Adrenal gland (tissue), 12 donors: ENCODE measurements around the gene PCNP. TPM values are rescaled to one million over a fixed set of nuclear protein-coding genes. Genes with fewer than 3 reads are reported as not detected.
A peak's percentile ranks its signal among the peaks of the same experiment; 100 is the strongest.
"Not testable (repeated sequence)": the region's sequence is repeated elsewhere in the genome, so short reads cannot be mapped to it uniquely, and the experiment has no call there.

Experiments
- DNase-seq, 7 donors: peaks; one replicate each; pipeline ENCODE4 v3.0.0-alpha.2; 2019 to 2020
- H3K27ac ChIP-seq, 5 donors: fragments of 200-600 bp; sonication (generic) in 4 of 5; 1 replicate in 3 of 5; 2 replicates in 2 of 5; pipeline versions ENCODE4 v1.5.1 to v1.8.0; 2016 to 2020; ENCODE audit warnings: mild to moderate bottlenecking in 1 of 5
- H3K27me3 ChIP-seq: fragments of 200-600 bp; 2 replicates; pipeline ENCODE4 v1.8.0; 2021
- H3K36me3 ChIP-seq, 2 donors: fragments of 200-600 bp; replicated peaks in 1 of 2; 1 replicate in 1 of 2; 2 replicates in 1 of 2; pipeline versions ENCODE4 v1.5.1 to v1.8.0; 2018 to 2022
- H3K4me1 ChIP-seq, 2 donors: fragments of 200-600 bp; replicated peaks in 1 of 2; 1 replicate in 1 of 2; 2 replicates in 1 of 2; pipeline versions ENCODE4 v1.5.1 to v1.8.0; 2018 to 2021
- H3K4me3 ChIP-seq, 4 donors: fragments of 200-600 bp; sonication (generic) in 3 of 4; one replicate each; pipeline ENCODE4 v1.5.1; 2016 to 2018
- H3K9me3 ChIP-seq, 3 donors: fragments of 200-600 bp; sonication (generic) in 1 of 3; replicated peaks in 1 of 3; 1 replicate in 2 of 3; 2 replicates in 1 of 3; pipeline versions ENCODE4 v1.5.1 to v1.8.0; 2016 to 2021
- CTCF ChIP-seq, 6 experiments: fragments of 450-650 bp in 4 of 6; fragments of 200-600 bp in 2 of 6; sonication (generic) in 1 of 6; IDR thresholded peaks; 1 replicate in 5 of 6; 2 replicates in 1 of 6; pipeline versions ENCODE4 v1.5.1 to v1.8.0; 2016 to 2021; ENCODE audit warnings: antibody characterized with exemption in 6 of 6, mild to moderate bottlenecking in 2 of 6, moderate library complexity in 1 of 6
- POLR2A ChIP-seq, 2 donors: fragments of 450-650 bp; IDR thresholded peaks; one replicate each; pipeline ENCODE4 v1.6.1; 2017; ENCODE audit warnings: antibody characterized with exemption in 2 of 2, mild to moderate bottlenecking in 2 of 2, moderate library complexity in 1 of 2
- WGBS, 4 donors: extraction: QIAGEN DNeasy Blood & Tissue Kit in 2 of 4; methylation state at CpG; one replicate each; pipeline versions ENCODE4 v1.1.5 to v1.1.7; 2013 to 2017; 5-methylcytosine and 5-hydroxymethylcytosine counted together
- intact Hi-C, 2 donors: fragments of 100-400 bp; cut with DNase I; formaldehyde crosslinking; loops; one replicate each; pipeline versions ENCODE4 v1.14.1 to v1.15.0; 2022 to 2023
- polyA plus RNA-seq, 3 donors: library from polyadenylated mRNA; stranded (reverse); fragments of 200-250 nt in 2 of 3; fragments of 350-450 nt in 1 of 3; fragmentation: Illumina TruSeq in 1 of 3; extraction: RNeasy Lipid Tissue Mini Kit (QIAGEN cat#74804) in 1 of 3; gene quantifications; one replicate each; pipeline ENCODE4 v1.2.3, GENCODE V29; 2013 to 2014
- total RNA-seq, 9 donors: library from RNA; depleted of rRNA in 4 of 9; stranded (reverse); fragments of >200 nt in 4 of 9; fragments of 120-200 nt in 1 of 9; fragmentation: NEBNext Ultra II Directional in 1 of 9; extraction: Animal tissue kit (Norgen Biotek cat#: 25700) in 1 of 9; gene quantifications; one replicate each; pipeline versions ENCODE4 v1.1.0 to v1.2.4, GENCODE V29; 2013 to 2023
- donor health status: healthy with polysubstance abuse.
- donor health status: Bipolar disorder and iron deficiency.
- donor health status: DM: yes; HTN: yes; CAD: no.
- donor health status: DM: no; HTN: no; CAD: no.
- donor health status: DM: no; HTN: no; CAD: no.
- donor health status: DM: yes; HTN: yes; CAD: no.

Gene PCNP
- total and polyA plus RNA-seq, 12 donors = 41.0 to 146 (median 81.3) TPM

GRCh38 chr3:101591071-101591470 is 17.1 kb downstream of the PCNP start:
- Histone ChIP-seq H3K27ac (no peak overlapping the region), H3K36me3 (peaks cover 0 to 52% of the 10 kb centered on the region in 2 donors), H3K4me3 (no peak overlapping the region), H3K27me3 (no peaks in the 10 kb centered on the region), H3K9me3 (no peaks in the 10 kb centered on the region), H3K4me1 (peaks cover 0 to 10% of the 10 kb centered on the region in 2 donors)
- DNase-seq = no peak
- TF ChIP-seq POLR2A (IDR thresholded peaks at IDR 0.05) (no peak), CTCF (IDR thresholded peaks at IDR 0.05) (no peak)
- WGBS, 4 donors = 77 to 88% (median 84%) methylated on average over 3 of the region's 3 CpGs
- intact Hi-C loops = no loop called here

GRCh38 chr3:101602731-101603130 is 28.8 kb downstream of the PCNP start:
- H3K9me3 ChIP-seq = no peaks in the 10 kb centered on the region
- H3K4me1 ChIP-seq = no peaks in the 10 kb centered on the region
- no peaks in the 10 kb centered on the region for H3K27me3 ChIP-seq
- peak in 1 of 7 donors; percentile 21 for DNase-seq
- H3K27ac ChIP-seq = no peak overlapping the region
- H3K36me3 ChIP-seq = no peaks in the 10 kb centered on the region
- TF ChIP-seq POLR2A (IDR thresholded peaks at IDR 0.05) (no peak), CTCF (IDR thresholded peaks at IDR 0.05) (no peak)
- WGBS, 4 donors = 85 to 93% (median 91%) methylated on average over 3 of the region's 3 CpGs
- intact Hi-C loops = no loop called here
- H3K4me3 ChIP-seq = no peak overlapping the region

- Histone ChIP-seq H3K27me3 (no peaks in the 10 kb centered on the region), H3K36me3 (no peaks in the 10 kb centered on the region), H3K4me1 (no peaks in the 10 kb centered on the region), H3K4me3 (no peak overlapping the region), H3K9me3 (no peaks in the 10 kb centered on the region), H3K27ac (no peak overlapping the region)
- peak in 1 of 7 donors; percentile 18 for DNase-seq
- intact Hi-C loops = no loop called here
- 93 to 96% (median 94%) methylated on average over 1 of the region's 1 CpG for WGBS, 4 donors
- TF ChIP-seq CTCF (IDR thresholded peaks at IDR 0.05) (no peak), POLR2A (IDR thresholded peaks at IDR 0.05) (no peak)
Observed at GRCh38 chr3:101603184-101603583, 29.2 kb downstream of the PCNP start.

- H3K36me3 ChIP-seq, H3K4me3 ChIP-seq, H3K9me3 ChIP-seq, H3K27me3 ChIP-seq, intact Hi-C loops, H3K27ac ChIP-seq, H3K4me1 ChIP-seq: not testable (repeated sequence)
- DNase-seq = peak in 1 of 7 donors; percentile 17
- 75 to 81% (median 78%) methylated on average over 10 of the region's 10 CpGs for WGBS, 4 donors
Observed at GRCh38 chr3:101605398-101605797, 31.4 kb downstream of the PCNP start.

- intact Hi-C loops = no loop called here
- TF ChIP-seq CTCF (IDR thresholded peaks at IDR 0.05) (no peak), POLR2A (IDR thresholded peaks at IDR 0.05) (no peak)
- no peaks in the 10 kb centered on the region for H3K36me3 ChIP-seq
- H3K27me3 ChIP-seq = no peaks in the 10 kb centered on the region
- H3K4me1 ChIP-seq = no peaks in the 10 kb centered on the region
- H3K27ac ChIP-seq = no peak overlapping the region
- H3K4me3 ChIP-seq = no peak overlapping the region
- no peak for DNase-seq
- H3K9me3 ChIP-seq = no peaks in the 10 kb centered on the region
- 91 to 100% (median 94%) methylated on average over 2 of the region's 2 CpGs for WGBS, 4 donors
Observed at GRCh38 chr3:101611023-101611422, 37.0 kb downstream of the PCNP start.

GRCh38 chr3:101613014-101613413 is 39.0 kb downstream of the PCNP start:
- H3K9me3 ChIP-seq, intact Hi-C loops, H3K4me3 ChIP-seq, H3K36me3 ChIP-seq, H3K4me1 ChIP-seq, H3K27ac ChIP-seq, H3K27me3 ChIP-seq: not testable (repeated sequence)
- 78 to 88% (median 83%) methylated on average over 8 of the region's 9 CpGs for WGBS, 4 donors
- DNase-seq = peak in 1 of 7 donors; percentile 13
